HG03457 (cell line): ENCODE data around the gene RAPGEF4.
"Not testable (repeated sequence)": the region's sequence is repeated elsewhere in the genome, so short reads cannot be mapped to it uniquely, and the experiment has no call there.

ENCODE experiments used
- ATAC-seq: cut with Tn5 transposase; IDR thresholded peaks from one replicate; pipeline ENCODE4 v1.9.1; 2021; ENCODE audit warnings: moderate number of reproducible peaks; ENCODE audit not compliant: unreplicated experiment

Gene RAPGEF4

DNA sequence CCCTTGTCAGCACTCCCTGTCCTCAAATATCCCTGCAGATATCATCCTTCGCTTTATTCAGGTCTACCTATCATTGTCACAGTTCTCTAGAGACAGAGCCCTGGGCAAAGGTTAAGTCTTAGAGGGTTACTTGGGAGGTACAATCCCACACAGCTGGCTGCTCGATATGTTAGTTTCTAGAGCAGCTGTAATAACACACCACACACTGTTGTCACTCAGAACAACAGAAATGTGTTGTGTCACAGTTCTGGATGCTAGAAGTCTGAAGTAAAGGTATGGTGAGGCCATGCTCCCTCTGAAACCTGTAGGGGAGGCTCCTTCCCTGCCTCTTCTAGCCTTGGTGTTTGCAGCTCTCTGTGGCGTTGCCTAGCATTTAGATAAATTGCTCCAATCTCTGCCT is 9.9 kb upstream of the RAPGEF4 start:
- ATAC-seq: no peak

DNA sequence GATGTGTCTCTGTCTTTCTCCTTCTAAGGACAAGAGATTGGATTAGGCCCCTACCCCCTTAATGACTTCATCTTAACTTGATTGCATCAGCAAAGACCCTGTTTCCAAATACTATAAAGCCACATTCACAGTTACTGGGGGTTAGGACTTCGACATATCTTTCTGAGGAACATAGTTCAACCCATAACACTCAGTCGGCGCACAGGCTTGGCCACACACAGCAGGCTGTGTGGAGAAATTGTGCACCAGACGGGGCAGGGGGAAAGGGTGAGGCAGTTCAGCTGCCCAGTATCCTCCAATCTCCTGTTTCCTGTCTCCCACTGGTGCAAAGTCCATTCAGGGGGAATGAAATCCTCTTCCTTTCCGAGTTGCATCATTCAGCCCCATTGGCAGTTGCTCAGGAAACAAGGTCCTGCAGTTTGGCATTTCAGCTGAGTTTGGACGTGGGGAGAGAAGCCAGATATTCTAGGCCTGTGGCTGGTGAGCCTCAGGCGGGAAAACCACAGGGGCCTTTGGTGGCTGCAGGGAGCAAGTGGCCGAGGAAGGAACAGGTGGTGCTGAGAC is 9.4 kb upstream of the RAPGEF4 start:
- ATAC-seq: no peak

DNA sequence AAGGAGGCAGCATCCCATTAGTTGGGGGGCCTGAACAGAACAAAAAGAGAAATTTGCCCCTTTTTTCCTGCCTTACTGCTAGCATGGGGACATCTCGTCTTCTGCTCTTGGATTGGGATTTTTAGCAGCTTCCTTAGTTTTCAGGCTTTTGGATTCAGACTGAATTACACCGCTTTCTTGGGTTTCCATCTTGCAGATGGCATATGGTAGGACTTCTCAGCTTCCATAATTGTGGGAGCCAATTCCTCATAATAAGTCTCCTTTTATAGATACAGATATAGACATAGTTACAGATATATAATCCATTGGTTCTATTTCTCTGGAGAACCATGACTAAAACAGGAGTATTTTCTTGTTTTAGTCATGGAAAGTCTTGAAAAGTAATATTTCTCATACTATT is 5.2 kb upstream of the RAPGEF4 start:
- no peak for ATAC-seq

DNA sequence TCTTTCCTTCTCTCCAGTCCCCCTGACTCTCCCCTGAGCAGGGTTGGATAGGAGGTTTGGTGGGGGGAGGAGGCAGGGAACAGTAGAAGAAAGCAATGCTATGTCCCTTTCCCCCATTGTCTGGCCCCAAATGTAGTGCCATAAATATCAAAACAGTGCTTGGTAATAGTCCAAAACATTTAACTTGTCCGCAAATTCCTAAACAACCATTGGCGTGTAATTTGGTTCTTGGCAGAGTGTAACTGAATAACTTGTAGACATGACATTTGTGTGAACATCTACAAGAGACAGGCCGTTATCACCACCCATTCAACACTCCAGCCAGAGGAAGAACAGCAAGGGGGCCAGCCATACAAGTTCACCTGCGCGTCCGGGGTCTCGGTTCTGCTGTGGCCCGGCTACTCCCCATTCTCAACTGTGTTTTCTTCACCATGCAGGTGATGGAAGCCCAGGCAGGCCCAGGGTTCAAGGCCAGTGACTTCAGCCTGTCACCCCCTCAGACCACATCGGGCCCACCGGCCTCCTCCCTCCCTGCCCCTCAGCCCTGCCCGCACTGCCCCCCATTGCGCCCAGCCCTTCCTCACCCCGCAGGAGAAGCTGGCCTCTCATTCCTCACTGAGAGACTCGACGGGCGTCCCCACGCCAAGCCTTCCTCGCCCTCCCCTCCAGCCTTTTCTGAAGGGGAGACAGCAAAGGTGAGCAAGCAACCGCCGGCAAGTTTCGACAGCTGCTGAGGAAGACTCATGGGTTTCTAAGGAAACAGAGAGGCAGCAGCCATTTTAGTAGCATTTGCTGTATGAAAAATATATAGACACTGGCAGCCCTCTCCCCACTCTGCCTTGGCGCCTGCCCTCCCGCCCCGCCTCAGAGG is 699 bp upstream of the RAPGEF4 start:
- no peak for ATAC-seq

DNA sequence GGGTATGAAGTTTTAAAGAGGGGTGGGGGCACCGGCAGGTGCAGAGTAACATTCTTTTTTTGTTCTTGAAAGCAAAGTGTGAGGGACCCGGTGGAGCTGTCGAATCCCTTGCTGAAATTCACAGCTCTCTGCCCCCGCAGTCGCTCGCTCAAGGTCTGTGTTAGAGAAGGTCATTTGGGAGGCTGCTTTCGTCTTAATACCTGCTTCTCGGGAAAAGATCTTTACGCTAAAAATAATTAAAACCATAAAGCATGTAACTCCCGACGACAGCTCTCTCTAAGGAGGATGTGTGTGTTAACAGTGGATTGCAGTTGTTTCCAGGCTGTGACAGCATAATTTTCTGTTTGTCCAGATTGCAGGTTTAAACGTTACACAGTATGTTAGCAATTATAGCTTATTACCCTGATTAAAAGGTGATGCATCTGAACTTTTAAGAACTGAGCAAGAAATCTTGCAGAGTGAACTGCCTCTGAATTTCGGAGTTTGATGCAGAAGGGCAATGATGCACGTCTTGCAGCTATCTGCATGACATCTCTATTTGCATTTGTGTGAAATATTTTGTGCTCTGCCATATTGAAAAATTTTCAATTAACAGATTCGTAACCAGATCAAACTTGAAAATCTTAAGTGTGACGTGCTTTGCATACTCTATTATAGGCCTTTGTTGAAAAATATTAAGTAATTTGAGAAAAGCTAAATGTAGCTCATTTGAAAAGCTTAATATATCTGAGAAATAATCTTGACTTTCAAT is 954 bp downstream of the RAPGEF4 start:
- no peak for ATAC-seq

DNA sequence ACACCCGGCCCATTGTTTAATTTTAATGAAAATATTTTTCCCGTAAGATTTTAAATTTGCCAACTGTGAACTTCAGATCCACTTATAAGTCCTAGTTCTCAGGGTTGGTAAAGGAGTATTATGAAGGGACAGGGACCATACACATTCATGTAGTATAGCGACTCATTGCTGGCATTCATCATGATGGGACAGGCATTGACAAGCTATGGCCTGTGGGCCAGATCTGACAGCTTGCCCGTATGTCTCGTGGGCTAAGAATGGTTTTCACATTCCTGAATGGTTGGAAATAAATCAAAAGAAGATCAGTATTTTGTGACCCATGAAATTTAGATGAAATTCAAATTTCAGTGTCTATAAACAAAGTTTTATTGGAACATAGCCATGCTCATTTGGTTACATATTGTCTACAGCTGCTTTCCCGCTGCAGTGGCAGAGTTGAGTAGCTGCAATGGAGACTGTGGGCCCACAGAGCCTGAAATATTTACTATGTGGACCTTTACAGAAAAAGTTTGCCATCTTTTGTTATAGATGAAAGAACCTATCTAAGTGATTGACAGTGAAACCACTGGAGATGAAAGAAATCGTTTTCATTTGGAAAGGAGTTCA is 4.1 kb downstream of the RAPGEF4 start:
- ATAC-seq: no peak

DNA sequence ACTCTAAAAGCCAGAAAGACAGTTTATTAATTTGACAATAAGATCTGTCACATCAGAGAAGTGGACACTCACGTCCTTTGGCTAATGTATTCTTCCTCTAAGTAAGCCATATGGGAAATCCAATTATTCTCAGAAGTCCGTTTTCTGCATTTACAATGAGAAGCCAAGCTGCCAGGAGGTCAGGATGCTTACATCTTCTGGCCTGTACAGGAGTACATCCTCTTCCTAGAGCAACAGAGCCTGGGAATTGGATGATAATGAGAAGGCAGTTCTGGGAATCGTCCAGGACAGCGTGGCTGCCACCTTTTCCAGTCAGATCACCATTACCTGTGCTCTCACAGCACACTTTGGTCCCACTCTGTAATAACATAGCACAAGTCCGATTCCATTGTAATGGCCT is 5.2 kb downstream of the RAPGEF4 start:
- no peak for ATAC-seq

DNA sequence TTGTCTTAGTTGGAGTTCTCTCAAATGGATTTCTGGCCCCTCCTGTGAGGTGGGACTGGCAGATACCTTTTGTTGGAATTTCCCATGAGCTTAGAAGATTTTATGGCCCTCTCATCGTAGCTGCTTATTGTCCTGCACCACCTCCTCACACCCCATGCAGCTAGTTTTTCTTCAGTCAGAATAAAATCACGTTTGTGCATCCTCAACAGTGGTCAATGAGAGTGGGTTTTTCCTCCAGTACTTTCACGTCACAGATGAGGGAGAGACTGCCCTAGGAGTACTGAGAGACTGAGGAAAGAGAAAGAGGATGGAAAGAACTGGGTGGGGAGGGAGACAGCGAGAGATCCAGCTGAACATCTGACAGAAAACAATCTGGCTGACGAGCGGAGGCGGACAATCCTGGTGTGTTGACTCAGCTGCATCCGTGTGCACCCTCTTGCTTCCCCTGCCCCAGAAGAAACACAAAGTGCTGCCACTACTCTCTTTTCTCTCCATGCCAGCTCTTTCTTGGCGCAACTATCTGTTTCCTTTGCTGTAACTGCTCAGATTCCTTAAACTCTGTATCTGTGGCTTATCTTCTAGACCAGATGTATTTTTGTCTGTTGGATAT is 7.4 kb downstream of the RAPGEF4 start:
- ATAC-seq: no peak

DNA sequence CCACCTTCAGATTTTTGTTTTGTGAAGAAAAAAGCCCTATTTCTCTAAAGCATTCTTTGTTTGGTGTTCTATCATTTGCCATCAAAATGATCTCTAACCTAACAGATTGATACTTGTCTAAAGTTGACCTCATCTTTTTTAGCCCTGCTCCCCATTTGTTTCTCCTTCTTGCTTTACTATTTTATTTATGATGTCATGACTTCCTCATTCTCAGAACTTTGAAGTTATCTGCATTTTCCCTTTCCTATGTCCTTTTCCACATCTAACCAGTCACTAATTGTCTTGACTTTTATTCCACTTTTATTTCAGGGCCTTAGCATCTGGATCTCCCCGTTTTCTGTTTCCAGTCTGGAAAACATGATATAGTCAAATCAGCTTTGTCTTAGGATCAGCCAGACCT is 8.3 kb downstream of the RAPGEF4 start:
- no peak for ATAC-seq

DNA sequence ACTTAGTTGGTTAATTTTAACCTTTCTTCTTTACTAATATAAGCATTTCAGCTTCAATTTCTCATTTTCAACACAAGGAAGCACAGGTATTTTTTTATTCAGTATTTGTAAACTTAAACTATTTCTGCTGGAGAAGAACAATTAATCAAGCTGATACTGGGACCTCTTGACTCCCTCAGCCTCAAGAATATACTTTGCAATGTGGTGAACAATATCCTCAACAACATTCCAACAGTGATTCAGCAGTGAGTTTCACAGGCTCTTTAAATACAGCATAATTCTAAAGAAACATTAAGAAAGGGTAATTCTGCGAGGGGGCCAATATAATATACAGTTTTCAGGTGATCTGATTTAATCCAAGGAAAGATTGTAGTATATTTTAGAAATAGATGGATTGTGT is 10.0 kb downstream of the RAPGEF4 start:
- ATAC-seq: no peak

DNA sequence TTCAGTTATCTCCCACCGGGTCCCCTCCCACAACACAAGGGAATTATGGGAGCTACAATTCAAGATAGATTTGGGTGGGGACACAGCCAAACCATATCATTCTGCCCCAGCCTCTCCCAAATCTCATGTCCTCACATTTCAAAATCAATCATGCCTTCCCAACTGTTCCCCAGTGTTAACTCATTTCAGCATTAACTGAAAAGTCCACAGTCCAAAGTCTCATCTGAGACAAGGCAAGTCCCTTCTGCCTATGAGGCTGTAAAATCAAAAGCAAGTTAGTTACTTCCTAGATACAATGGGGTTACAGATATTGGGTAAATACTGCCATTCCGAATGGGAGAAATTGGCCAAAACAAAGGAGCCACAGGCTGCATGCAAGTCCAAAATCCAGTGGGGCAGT is 12.9 kb downstream of the RAPGEF4 start:
- not testable (repeated sequence) for ATAC-seq

DNA sequence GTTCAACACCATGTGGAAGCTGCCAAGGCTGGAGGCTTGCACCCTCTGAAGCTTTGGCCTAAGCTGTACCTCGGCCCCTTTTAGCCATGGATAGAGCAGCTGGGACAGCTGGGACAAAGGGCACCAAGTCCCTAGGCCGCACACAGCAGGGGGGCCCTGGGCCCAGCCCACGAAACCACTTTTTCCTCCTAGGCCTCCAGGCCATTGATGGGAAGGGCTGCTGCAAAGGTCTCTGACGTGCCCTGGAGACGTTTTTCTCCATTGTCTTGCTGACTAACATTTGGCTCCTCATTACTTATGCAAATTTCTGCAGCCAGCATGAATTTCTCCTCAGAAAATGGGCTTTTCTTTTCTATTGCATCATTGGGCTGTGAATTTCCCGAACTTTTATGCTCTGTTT is 13.7 kb downstream of the RAPGEF4 start:
- no peak for ATAC-seq

DNA sequence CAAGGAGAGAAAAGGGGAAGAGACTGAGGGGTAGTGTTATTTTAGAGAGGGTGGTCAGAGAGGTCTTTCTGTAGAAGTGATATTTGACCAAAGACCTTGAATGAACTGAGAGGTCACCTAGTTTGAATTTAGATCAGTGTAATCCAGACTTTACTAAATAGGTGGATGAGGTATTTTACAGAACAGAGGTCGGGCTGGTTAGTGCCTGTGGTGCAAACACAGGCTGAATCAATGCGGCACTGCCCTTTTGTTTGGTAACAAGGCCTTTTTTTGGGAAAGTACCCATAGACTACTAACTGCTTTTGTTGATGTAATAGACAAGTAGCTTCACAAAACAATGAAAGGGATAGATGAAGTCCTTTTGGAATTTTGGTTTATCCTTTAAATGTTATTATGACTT is 15.9 kb downstream of the RAPGEF4 start:
- ATAC-seq: no peak

DNA sequence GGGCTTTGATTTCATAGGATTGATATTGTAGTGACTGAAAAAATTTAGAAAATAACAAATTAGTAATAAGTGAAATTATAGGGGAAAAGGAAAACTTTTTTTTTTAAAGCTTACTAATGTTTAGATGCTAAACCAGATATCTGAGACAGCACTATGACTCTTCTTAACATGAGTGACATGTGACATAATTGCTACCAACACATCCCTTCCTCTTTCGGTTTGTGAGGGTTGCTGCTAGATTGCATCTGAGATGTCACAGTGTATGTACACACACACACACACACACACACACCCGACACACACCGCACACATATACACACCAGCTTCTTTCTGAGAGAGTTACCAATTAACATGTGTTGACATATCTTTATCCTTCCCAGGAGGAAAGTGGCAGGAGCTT is 18.0 kb downstream of the RAPGEF4 start:
- no peak for ATAC-seq

DNA sequence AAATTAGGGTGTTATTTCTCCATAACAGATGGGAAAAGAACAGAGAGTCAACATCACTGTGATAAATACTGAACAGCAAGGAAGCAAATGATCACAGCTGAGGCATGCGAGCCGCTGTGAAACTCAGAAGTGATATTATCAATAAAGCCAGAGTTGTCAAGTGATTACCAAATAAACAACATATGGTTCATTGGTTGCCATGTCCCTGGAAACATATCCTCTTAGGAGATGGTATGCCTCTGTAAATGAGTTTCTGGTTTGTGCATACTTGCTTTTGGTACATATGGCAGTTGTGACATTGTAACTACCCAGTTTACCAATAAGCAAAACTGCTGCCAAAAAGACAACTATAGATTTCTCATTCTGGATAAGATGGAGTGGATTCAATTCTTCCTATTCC is 23.8 kb downstream of the RAPGEF4 start:
- ATAC-seq: no peak

DNA sequence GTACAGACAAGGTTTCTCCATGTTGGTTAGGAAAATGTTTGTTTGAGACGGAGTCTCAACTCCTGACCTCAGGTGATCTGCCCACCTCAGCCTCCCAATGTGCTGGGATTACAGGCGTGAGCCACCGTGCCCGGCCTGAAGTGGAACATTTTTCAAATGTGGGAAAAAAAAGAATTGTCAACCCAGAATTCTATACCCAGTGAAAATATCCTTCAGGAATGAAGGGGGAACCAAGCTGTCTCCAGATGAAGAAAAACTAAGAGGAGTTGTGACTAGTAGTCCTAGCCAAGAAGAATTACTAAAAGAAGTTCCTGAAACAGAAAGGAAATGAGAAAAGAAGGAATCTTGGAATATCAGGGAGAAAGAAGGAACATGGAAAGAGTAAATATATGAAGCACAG is 25.7 kb downstream of the RAPGEF4 start:
- ATAC-seq: no peak

DNA sequence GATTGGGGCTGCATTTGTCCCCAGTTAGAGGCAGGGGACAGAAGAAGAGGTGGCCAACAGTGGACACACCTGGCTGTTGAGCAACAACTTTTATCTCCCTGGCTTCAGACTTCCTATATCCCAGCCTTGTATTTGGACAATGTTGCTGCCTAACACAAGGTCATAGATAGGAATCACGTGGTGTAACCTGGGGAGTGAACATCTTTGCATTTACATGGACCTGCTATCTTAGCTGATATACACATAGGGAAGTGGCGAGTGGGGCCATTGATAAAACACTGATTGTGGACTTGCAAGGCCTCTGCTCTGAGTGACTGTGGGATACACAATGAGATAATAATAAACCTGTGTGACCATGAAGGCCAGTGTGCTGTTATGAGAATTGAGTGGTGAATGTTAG is 26.9 kb downstream of the RAPGEF4 start:
- no peak for ATAC-seq

DNA sequence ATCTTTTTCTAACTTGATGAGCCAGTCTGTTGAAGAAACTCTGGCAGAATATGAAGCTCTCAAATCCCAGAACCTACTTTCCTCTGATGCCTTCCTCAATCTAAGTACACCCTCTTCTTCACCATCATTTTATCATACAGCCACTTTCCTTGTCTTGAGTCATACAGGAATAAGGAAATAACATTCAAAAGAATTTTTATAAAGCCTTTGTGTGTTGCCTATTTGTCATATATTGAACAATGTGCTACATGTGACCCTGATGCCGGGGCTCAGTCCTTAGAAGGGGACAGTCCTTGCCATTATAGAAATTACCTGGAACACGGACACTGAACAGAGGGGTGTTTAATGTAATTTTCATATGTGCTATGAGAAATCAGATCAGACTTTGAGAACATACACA is 27.4 kb downstream of the RAPGEF4 start:
- ATAC-seq: no peak

DNA sequence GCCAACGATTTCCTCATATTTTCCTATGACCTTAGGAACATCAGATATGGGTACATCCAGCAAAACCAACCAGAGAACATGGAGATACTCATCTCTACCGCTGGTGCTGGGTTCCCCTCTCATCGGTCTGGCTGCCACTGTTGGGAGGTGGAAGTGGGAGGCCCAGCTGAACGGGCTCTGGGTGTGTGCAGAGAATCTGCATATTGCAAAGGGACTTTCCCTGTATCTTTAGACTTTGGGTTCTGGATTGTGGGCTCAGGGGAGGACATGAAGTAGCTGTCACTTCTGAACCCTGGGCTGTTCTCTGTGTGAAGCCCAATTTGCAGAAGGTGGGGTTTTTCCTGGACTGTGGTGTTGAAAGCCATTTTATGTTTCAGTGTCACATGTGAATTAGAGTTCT is 30.0 kb downstream of the RAPGEF4 start:
- no peak for ATAC-seq

DNA sequence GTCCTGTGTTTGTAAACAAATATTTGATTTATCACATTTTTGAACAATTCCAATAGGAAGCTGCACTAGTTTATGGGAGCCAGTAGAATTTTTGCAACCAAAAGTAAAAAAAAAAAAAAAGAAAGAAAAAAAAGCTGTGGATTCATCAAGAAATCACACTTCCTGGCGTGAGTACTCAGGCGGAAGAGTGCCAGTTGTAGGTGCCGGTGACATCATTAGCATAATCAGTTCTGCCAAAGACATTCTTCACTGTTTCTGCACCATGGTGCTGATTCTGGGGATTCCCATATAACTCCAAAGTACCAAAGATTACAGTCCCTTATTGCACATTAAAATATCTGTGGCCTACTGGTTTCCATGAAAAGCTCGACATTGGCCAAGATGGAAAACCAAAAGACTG is 32.8 kb downstream of the RAPGEF4 start:
- ATAC-seq: no peak

DNA sequence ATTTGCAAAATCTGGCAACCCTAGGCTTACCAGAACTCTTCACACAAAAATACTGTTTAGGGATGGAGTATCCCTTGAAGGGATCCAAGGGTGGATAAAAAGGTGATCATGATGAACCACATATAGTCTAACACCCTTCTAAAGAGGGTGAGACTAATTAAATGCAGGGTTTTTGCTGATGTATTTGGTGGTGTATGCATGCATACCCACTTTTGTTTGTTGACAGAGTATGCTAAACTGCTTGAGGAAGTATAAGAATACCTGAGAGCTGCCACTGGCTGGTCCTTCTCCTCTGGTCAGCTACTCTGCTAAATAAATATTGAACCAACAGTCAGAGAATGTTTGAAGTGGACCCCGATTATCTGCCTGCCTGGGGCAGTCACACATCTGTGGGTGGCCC is 34.2 kb downstream of the RAPGEF4 start:
- ATAC-seq: no peak
